OCI-LY3 (cell line): ENCODE data around the gene FUOM.

Source experiments
- H2AFZ ChIP-seq: fragments of 200-600, 300-600 bp; shearing (Covaris generic); 2 replicates; pipeline ENCODE4 v1.6.0; 2014; ENCODE audit warnings: antibody characterized with exemption, low read depth, low read length
- H3K27ac ChIP-seq: fragments of 200-600, 300-600 bp; sonication (generic); 2 replicates; pipeline ENCODE4 v1.5.1; 2014; ENCODE audit warnings: mild to moderate bottlenecking, low read length, moderate library complexity, mixed read lengths
- H3K27me3 ChIP-seq: fragments of 200-600, 300-600 bp; sonication (generic); 2 replicates; pipeline ENCODE4 v1.6.1; 2014; ENCODE audit warnings: low read depth, low read length, mixed read lengths
- H3K36me3 ChIP-seq: fragments of 200-600, 300-600 bp; sonication (generic); replicated peaks from 2 replicates; pipeline ENCODE3; 2014; ENCODE audit warnings: low read depth, low read length, mixed read lengths
- H3K4me1 ChIP-seq: fragments of 300-600, 200-600 bp; sonication (generic); 2 replicates; pipeline ENCODE4 v1.6.1; 2014; ENCODE audit warnings: low read length, mixed read lengths
- H3K4me2 ChIP-seq: fragments of 200-600, 300-600 bp; sonication (generic); 2 replicates; pipeline ENCODE4 v1.6.1; 2014; ENCODE audit warnings: low read length, mixed read lengths
- H3K4me3 ChIP-seq: fragments of 300-600, 200-600 bp; sonication (generic); 2 replicates; pipeline ENCODE4 v1.5.1; 2014; ENCODE audit warnings: antibody characterized with exemption, mild to moderate bottlenecking, low read length, moderate library complexity
- H3K79me2 ChIP-seq: fragments of 300-600, 200-600 bp; shearing (Covaris generic); 2 replicates; pipeline ENCODE4 v1.6.1; 2014; ENCODE audit warnings: mild to moderate bottlenecking, low read length, mixed read lengths
- H3K9ac ChIP-seq: fragments of 300-600, 200-600 bp; shearing (Covaris generic); 2 replicates; pipeline ENCODE4 v1.6.0; 2014; ENCODE audit warnings: mild to moderate bottlenecking, low read length, moderate library complexity
- H3K9me3 ChIP-seq: fragments of 200-600, 300-600 bp; shearing (Covaris generic); 2 replicates; pipeline ENCODE4 v1.6.1; 2014; ENCODE audit warnings: low read length, mixed read lengths; ENCODE audit not compliant: insufficient read depth
- H4K20me1 ChIP-seq: fragments of 200-600, 300-600 bp; sonication (generic); 2 replicates; pipeline ENCODE4 v1.6.1; 2016; ENCODE audit warnings: low read length, mixed read lengths; ENCODE audit not compliant: insufficient read depth
- EZH2phosphoT487 ChIP-seq: fragments of 200-600 bp; shearing (Covaris generic); IDR thresholded peaks from 2 replicates; pipeline ENCODE4 v1.6.1; 2018; ENCODE audit warnings: antibody characterized with exemption, mixed run types, low read depth
- TF ChIP-seq, protein P1 (sequence below): fragments of 200-600, 300-600 bp; sonication (generic); IDR thresholded peaks from 2 replicates; pipeline ENCODE4 v1.5.1; 2014; ENCODE audit warnings: antibody characterized with exemption, low read length, low read depth

FUOM gene

DNA sequence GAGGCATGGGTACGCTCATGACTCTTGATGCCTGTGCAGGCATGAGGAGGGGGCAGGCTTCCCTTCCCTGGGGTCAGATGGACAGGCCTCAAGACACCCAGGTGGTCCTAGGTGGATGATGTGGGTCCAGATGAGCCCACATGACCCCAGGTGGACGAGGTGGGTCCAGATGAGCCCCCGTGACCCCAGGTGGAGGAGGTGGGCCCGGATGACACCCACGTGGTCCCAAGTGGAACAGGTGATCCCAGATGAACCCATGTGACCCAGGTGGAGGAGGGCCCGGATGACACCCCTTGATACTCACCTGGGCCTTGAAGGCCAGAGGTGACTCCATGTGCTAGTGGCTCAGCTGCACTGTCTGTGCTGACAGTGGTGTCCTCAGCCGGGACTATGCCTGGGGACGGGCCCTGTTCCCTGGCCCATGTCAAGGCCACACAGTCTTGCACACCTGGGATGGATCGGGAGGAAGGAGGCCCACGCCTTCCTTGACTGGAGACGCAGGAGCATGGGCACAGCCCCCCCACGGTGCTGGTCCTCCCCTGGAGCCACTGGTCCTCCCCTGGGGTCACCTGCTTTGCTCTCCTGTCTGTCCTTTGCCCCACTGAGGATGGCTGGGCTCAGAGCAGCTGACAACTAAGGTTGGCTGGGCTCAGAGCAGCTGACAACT is 7.4 kb downstream of the FUOM start:
- H3K36me3 ChIP-seq, result no peaks in the 10 kb centered on the region
- H3K79me2 ChIP-seq, result no peaks in the 10 kb centered on the region
- H3K4me2 ChIP-seq, result no peak overlapping the region
- H3K4me1 ChIP-seq, result no peaks in the 10 kb centered on the region
- TF ChIP-seq, protein P1, sequence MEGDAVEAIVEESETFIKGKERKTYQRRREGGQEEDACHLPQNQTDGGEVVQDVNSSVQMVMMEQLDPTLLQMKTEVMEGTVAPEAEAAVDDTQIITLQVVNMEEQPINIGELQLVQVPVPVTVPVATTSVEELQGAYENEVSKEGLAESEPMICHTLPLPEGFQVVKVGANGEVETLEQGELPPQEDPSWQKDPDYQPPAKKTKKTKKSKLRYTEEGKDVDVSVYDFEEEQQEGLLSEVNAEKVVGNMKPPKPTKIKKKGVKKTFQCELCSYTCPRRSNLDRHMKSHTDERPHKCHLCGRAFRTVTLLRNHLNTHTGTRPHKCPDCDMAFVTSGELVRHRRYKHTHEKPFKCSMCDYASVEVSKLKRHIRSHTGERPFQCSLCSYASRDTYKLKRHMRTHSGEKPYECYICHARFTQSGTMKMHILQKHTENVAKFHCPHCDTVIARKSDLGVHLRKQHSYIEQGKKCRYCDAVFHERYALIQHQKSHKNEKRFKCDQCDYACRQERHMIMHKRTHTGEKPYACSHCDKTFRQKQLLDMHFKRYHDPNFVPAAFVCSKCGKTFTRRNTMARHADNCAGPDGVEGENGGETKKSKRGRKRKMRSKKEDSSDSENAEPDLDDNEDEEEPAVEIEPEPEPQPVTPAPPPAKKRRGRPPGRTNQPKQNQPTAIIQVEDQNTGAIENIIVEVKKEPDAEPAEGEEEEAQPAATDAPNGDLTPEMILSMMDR, result no peak
- H3K9me3 ChIP-seq, result no peaks in the 10 kb centered on the region
- H3K4me3 ChIP-seq, result no peak overlapping the region
- H4K20me1 ChIP-seq, result no peaks in the 10 kb centered on the region
- H3K27me3 ChIP-seq, result no peaks in the 10 kb centered on the region
- no peak overlapping the region for H3K27ac ChIP-seq
- H2AFZ ChIP-seq, result no peak overlapping the region
- no peak overlapping the region for H3K9ac ChIP-seq

DNA sequence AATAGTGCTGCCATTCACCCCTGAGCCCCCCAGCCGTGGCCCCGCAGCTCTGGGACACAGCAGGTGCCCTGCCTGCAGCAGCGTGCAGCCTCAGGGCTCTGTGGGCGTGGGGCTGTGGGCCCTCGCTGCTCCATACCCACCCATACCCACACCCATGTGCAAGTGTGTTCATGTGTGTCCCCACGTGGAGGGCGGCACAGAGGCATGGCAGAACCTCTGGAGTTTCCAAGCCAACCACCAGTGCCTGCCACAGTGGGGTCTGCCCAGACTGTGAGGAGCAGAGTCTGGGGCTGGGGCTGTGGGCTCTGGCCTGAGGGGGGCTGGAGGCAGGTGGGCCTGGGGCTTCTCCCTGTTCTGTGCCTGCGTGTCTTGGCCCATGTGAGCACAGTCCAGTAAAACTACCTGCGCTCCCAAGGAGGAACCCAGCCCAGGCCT is 8.2 kb downstream of the FUOM start:
- H3K79me2 ChIP-seq, result no peaks in the 10 kb centered on the region
- H2AFZ ChIP-seq, result no peak overlapping the region
- no peak overlapping the region for H3K9ac ChIP-seq

DNA sequence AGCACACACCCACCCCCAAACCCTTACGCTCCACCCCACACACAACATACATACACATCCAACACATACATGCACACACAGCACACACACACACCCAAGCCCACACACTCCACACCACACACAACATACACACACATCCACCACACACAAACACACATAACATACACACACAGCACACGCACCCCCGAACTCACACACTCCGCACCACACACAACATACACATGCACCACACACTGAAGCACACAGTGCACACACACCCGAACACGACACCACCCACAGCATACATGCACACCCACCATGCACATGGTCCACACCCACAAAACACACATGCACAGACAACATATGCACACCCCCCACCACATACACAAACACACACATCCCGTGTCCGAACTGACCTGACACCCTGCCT is 8.7 kb downstream of the FUOM start:
- Histone ChIP-seq H3K79me2 (no peaks in the 10 kb centered on the region), H3K9ac (no peak overlapping the region), H3K27me3 (no peaks in the 10 kb centered on the region), H3K36me3 (no peaks in the 10 kb centered on the region), H3K4me1 (no peaks in the 10 kb centered on the region), H3K27ac (no peak overlapping the region), H3K4me2 (no peak overlapping the region), H3K9me3 (no peaks in the 10 kb centered on the region), H2AFZ (no peak overlapping the region), H4K20me1 (no peaks in the 10 kb centered on the region), H3K4me3 (no peak overlapping the region)
- TF ChIP-seq, protein P1, result no peak
- TF ChIP-seq EZH2phosphoT487, result no peak

More for the DNA sequence above, 8.2 kb downstream of the FUOM start:
- no peak overlapping the region for H3K4me2 ChIP-seq
- no peaks in the 10 kb centered on the region for H3K27me3 ChIP-seq
- no peaks in the 10 kb centered on the region for H4K20me1 ChIP-seq
- no peak overlapping the region for H3K27ac ChIP-seq
- TF ChIP-seq, protein P1, result no peak
- no peaks in the 10 kb centered on the region for H3K9me3 ChIP-seq
- H3K36me3 ChIP-seq, result no peaks in the 10 kb centered on the region
- no peaks in the 10 kb centered on the region for H3K4me1 ChIP-seq
- H3K4me3 ChIP-seq, result no peak overlapping the region

DNA sequence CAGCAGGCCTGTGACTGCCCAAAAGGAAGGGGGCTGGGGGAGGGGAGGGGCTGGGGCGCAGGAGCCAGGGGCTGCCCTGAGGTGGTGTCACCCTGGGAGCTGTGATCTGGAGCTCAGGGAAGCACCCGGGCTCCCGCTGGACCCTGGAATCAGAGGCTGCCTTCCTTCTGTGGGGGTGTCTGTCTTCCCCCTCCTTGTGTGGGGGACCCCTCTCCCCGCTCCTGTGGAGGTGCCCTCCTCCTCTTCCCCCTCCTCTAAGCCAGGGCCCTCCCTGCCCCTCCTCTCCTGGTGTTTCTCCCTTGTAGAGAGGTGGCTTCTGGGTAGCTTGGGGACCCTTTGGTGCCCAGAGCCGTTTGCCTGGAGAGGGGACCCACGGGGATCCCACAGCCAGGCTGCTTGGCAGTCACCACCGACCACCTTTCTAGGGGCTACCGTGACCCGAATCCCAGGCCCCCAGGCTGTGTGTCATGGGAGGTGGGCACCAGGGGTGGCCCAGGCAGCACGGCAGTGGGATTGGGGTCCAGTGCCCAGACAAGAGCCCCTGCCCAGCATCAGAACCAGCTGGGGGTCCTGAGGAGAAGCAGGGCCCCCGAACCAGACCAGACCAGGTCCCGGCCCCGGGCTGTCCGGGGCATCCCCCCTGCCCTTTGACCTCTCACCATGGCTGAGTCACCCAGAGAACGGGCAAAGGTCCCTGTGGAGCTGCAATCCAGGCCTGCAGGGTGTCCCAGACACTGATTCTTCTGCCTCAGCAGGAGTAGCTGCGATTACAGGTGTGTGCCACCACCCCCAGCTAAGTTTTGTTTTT is 9.9 kb downstream of the FUOM start:
- Histone ChIP-seq H4K20me1 (no peaks in the 10 kb centered on the region), H3K27ac (no peak overlapping the region), H2AFZ (no peak overlapping the region), H3K4me3 (no peak overlapping the region), H3K36me3 (no peaks in the 10 kb centered on the region), H3K9ac (no peak overlapping the region), H3K4me2 (no peak overlapping the region), H3K4me1 (no peaks in the 10 kb centered on the region), H3K9me3 (no peaks in the 10 kb centered on the region), H3K27me3 (no peaks in the 10 kb centered on the region), H3K79me2 (no peaks in the 10 kb centered on the region)
- no peak for TF ChIP-seq EZH2phosphoT487
- TF ChIP-seq, protein P1, result no peak
